Upper lobe of left lung (tissue), 4 donors: Measurements from ENCODE around the gene TRIM37.

Experiments used
- CTCF ChIP-seq, 6 experiments: fragments of 450-650 bp in 4 of 6; fragments of 200-600 bp in 2 of 6; sonication (generic) in 2 of 6; IDR thresholded peaks; one replicate each; pipeline ENCODE4 v1.5.1; 2016 to 2019; ENCODE audit warnings: antibody characterized with exemption in 6 of 6
- POLR2AphosphoS5 ChIP-seq, 2 donors: sonication (generic); formaldehyde crosslinking; IDR thresholded peaks; one replicate each; pipeline ENCODE4 v1.5.1; 2017; ENCODE audit warnings: antibody characterized with exemption in 2 of 2

GRCh38 chr17:59110973-59111372 lies 4.3 kb upstream of the TRIM37 start:
- TF ChIP-seq CTCF (IDR thresholded peaks at IDR 0.05): no peak
- no peak for TF ChIP-seq POLR2AphosphoS5 (IDR thresholded peaks at IDR 0.05)
